NB4 (cell line): ENCODE measurements around the gene TMEM95.

ENCODE experiments used
- DNase-seq: peaks from one replicate; pipeline ENCODE4 v3.0.0; 2010; ENCODE audit warnings: low read depth
- H3K4me3 ChIP-seq: one replicate; pipeline ENCODE4 v1.5.1; 2011; ENCODE audit warnings: mild to moderate bottlenecking, low read depth, low read length, moderate library complexity
- CTCF ChIP-seq: IDR thresholded peaks from one replicate; pipeline ENCODE4 v1.5.1; 2012; ENCODE audit warnings: low read depth, low read length
- MAX ChIP-seq: IDR thresholded peaks from 2 replicates; pipeline ENCODE4 v1.6.1; 2011; ENCODE audit warnings: low read depth, low read length
- MYC ChIP-seq: IDR thresholded peaks from 2 replicates; pipeline ENCODE4 v1.6.1; 2011; ENCODE audit warnings: low read depth, low read length
- POLR2A ChIP-seq: IDR thresholded peaks from 2 replicates; pipeline ENCODE4 v1.6.1; 2011; ENCODE audit warnings: mild to moderate bottlenecking; ENCODE audit not compliant: insufficient read length; ENCODE audit errors: extremely low read depth

The TMEM95 gene

GRCh38 chr17:7341842-7342241 is 13.1 kb upstream of the TMEM95 start:
- no peak overlapping the region for H3K4me3 ChIP-seq
- TF ChIP-seq CTCF = no peak
- TF ChIP-seq POLR2A = no peak
- no peak for TF ChIP-seq MAX
- TF ChIP-seq MYC = no peak
- no peak for DNase-seq

GRCh38 chr17:7343250-7343649 is 11.7 kb upstream of the TMEM95 start:
- no peak for DNase-seq
- no peak overlapping the region for H3K4me3 ChIP-seq
- TF ChIP-seq MYC (no peak), CTCF (no peak), POLR2A (no peak), MAX (no peak)

GRCh38 chr17:7346761-7347614 is 8.0 kb upstream of the TMEM95 start:
- no peak for DNase-seq
- TF ChIP-seq MYC (no peak), CTCF (no peak), MAX (no peak), POLR2A (no peak)
- no peak overlapping the region for H3K4me3 ChIP-seq

GRCh38 chr17:7347630-7348477 is 7.1 kb upstream of the TMEM95 start:
- DNase-seq = no peak
- no peak for TF ChIP-seq MYC
- no peak for TF ChIP-seq CTCF
- no peak for TF ChIP-seq MAX
- TF ChIP-seq POLR2A = no peak
- no peak overlapping the region for H3K4me3 ChIP-seq

GRCh38 chr17:7348478-7349242 is 6.3 kb upstream of the TMEM95 start:
- TF ChIP-seq CTCF (no peak), MAX (no peak), POLR2A (no peak), MYC (no peak)
- DNase-seq = peak; percentile 64
- no peak overlapping the region for H3K4me3 ChIP-seq
